Kidney epithelial cell (primary cell): Measurements from ENCODE around the gene GRIN1. TPM values are rescaled to one million over a fixed set of nuclear protein-coding genes. Genes with fewer than 3 reads are reported as not detected.

ENCODE experiments used
- DNase-seq: peaks from one replicate; pipeline ENCODE4 v3.0.0-alpha.2; 2010; ENCODE audit warnings: low read depth
- H3K27me3 ChIP-seq: 2 replicates; pipeline ENCODE4 v1.6.0; 2011; ENCODE audit warnings: low read length; ENCODE audit not compliant: control insufficient read depth, insufficient read depth
- H3K36me3 ChIP-seq: 2 replicates; pipeline ENCODE4 v1.5.1; 2011; ENCODE audit warnings: low read length; ENCODE audit not compliant: control insufficient read depth, insufficient read depth
- H3K4me3 ChIP-seq: 2 replicates; pipeline ENCODE4 v1.5.1; 2011; ENCODE audit warnings: low read depth, mild to moderate bottlenecking, control low read depth, low read length
- CTCF ChIP-seq: IDR thresholded peaks from 2 replicates; pipeline ENCODE4 v1.5.1; 2011; ENCODE audit warnings: mild to moderate bottlenecking, moderate library complexity, low read length, control low read depth, inconsistent platforms; ENCODE audit not compliant: insufficient read depth, poor library complexity, severe bottlenecking
- total RNA-seq: library from RNA; depleted of rRNA; stranded (reverse); fragments of >200 nt; gene quantifications from 2 replicates; pipeline ENCODE4 v1.2.3, GENCODE V29; 2015

GRIN1 gene
- total RNA-seq, 1 donor from 2014 or later = 0.04 TPM

DNA sequence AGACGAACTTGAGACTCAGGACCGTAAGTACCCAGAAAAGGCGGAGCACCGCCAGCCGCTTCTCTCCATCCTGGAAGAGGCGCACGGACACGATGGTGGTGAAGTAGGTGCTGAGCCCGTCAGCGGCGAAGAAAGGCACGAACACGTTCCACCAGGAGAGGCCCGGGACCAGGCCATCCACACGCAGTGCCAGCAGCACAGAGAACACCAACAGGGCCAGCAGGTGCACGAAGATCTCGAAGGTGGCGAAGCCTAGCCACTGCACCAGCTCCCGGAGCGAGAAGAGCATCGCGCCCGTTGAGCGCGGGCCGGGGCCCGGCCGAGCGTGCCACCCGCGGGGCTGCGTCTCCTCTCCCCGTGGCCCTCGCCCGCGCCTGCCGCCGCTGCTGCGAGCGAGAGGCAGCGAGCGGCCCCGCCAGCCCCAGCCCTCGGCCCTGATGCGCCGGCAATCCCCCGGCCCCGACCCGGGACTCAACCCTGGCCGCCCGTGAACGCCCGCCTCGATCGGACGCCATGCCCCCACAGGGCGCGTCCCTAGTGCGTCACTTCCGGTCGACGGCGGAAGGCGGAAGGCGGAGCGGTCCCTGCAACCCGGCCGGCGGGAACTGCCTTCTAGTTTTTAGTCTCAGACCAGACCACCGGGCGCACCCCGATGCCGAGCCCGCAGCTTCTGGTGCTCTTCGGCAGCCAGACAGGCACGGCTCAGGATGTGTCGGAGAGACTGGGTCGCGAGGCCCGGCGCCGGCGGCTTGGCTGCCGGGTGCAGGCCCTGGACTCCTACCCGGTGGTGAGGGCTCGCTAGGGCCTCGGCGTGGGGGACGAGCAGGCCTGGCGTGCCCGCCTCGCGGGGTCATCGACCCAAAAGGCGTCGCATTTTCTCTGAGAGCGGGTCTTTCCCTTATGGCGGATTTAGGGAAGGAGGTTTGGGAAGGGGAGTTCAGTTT, 66.4 kb downstream of the GRIN1 start, which contains the start of the genes NDOR1 and TMEM203:
TSS of gene NDOR1 (plus strand) at position 575 of the 944 bp plus-strand sequence. CDS start at position 653, 78 bp downstream.
TSS of gene TMEM203 (minus strand) at position 523 of the 944 bp plus-strand sequence. CDS start at position 289, 234 bp downstream.
- peak within 1 kb of the TSS; percentile 98 for H3K4me3 ChIP-seq
- no peaks in the 10 kb centered on the region for H3K36me3 ChIP-seq
- DNase-seq = no peak
- no peaks in the 10 kb centered on the region for H3K27me3 ChIP-seq
- TF ChIP-seq CTCF = no peak

- no peaks in the 10 kb centered on the region for H3K36me3 ChIP-seq
These were observed 67.6 kb downstream of the GRIN1 start for GRCh38 chr9:137206602-137207001.

GRCh38 chr9:137211532-137211931, 72.6 kb downstream of the GRIN1 start:
- Histone ChIP-seq H3K27me3 (no peaks in the 10 kb centered on the region), H3K4me3 (no peak overlapping the region), H3K36me3 (no peaks in the 10 kb centered on the region)
- no peak for DNase-seq
- TF ChIP-seq CTCF = no peak

More at GRCh38 chr9:137206602-137207001, 67.6 kb downstream of the GRIN1 start:
- no peak for TF ChIP-seq CTCF
- Histone ChIP-seq H3K27me3 (no peaks in the 10 kb centered on the region), H3K4me3 (no peak overlapping the region)
- no peak for DNase-seq

GRCh38 chr9:137212520-137212919, 73.6 kb downstream of the GRIN1 start:
- no peak for DNase-seq
- TF ChIP-seq CTCF = no peak

GRCh38 chr9:137213160-137214060, 74.5 kb downstream of the GRIN1 start:
- no peaks in the 10 kb centered on the region for H3K27me3 ChIP-seq
- TF ChIP-seq CTCF = peak; percentile 30
- no peak overlapping the region for H3K4me3 ChIP-seq
- H3K36me3 ChIP-seq = no peaks in the 10 kb centered on the region
- DNase-seq = no peak

More at GRCh38 chr9:137212520-137212919, 73.6 kb downstream of the GRIN1 start:
- H3K36me3 ChIP-seq = no peaks in the 10 kb centered on the region
- no peak overlapping the region for H3K4me3 ChIP-seq
- H3K27me3 ChIP-seq = no peaks in the 10 kb centered on the region
